GM19328 (cell line): ENCODE measurements around the gene RXRA.

Experiments
- ATAC-seq: cut with Tn5 transposase; IDR thresholded peaks from one replicate; pipeline ENCODE4 v1.9.1; 2021; ENCODE audit warnings: mild to moderate bottlenecking, moderate library complexity; ENCODE audit not compliant: unreplicated experiment

The RXRA gene

GRCh38 chr9:134336228-134336627 lies 10.0 kb downstream of the RXRA start:
- ATAC-seq, result no peak

GRCh38 chr9:134336924-134337323 lies 10.7 kb downstream of the RXRA start:
- ATAC-seq, result no peak

DNA sequence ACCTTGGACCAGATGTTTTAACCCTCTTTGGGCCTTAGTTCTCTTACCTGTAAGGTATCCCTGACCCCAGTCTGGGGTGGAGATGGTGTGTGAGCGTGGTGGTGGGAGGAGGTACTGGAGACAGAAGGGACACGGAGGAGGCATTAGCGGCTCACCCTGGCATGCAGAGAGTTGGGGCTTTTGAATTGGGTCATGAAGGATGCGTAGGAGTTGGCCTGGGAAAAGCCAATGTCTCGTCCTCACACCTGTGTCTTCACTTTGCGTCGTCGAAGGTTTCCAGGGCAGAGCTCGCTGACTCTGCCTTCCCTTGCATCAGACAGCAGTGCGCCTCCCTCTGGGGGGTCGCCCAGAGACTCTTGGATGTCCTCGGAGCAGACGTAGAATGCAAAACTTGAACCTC lies 11.2 kb downstream of the RXRA start:
- no peak for ATAC-seq

DNA sequence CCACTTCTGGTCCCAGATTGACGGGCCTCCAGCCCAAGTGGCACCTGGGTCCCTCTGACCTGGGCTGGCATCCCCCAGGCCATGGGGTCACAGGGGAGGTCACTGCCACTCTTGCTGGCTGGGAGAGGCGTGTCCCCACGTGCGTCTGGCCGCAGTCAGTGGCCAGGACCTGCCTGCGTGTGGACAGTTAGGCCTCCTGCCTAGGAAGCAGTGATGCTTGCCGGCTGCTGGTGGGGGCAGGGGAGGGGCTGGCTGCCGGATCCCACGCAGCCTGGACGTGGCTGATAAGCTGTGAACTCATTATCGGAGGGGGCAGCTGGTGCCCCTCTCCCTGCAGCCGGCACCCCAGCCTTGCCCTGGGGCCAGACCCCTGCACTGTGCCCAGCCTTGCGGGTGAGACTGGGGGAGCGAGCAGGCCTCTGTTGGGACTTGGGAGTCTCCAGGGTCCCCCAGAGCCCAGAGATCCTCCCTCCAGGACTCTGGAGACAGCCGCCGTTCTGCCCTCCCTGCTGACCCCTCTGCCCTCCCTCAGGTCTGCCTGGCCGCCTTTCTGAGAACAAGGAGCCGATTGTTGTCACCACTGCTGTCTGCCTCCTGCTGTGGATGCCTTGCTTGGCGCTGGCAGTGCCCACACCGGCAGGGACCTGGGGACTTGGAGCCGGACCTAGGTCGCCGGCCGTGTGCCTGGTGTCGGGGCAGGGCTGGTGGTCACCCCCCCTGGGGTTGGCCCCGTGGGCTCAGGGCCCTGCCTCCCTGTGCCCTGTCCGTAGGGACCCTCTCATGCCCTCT lies 12.3 kb downstream of the RXRA start:
- no peak for ATAC-seq

GRCh38 chr9:134339183-134339806 lies 13.0 kb downstream of the RXRA start:
- ATAC-seq, result no peak

- ATAC-seq, result no peak
These were observed 14.4 kb downstream of the RXRA start for GRCh38 chr9:134340475-134341160.

DNA sequence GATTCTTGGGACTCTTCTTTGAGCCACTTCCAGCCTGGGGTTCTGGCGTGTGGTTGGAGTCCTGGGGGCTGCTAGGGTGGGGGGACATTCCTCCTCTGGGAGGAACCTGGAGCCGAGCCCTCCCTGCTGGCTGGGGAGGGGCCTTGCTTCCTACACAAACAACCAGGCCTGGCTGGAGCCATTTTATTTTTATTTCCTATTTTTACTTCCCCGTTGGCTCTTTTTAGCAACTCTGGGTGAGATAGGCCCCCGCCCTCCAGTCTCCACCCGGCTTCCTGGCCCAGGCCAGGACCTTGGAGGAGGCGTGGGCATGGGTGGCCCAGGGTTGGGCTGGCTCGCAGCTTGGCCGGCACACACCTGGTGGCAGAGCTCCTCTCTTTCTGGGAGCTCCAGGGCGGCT lies 15.1 kb downstream of the RXRA start:
- ATAC-seq, result no peak

DNA sequence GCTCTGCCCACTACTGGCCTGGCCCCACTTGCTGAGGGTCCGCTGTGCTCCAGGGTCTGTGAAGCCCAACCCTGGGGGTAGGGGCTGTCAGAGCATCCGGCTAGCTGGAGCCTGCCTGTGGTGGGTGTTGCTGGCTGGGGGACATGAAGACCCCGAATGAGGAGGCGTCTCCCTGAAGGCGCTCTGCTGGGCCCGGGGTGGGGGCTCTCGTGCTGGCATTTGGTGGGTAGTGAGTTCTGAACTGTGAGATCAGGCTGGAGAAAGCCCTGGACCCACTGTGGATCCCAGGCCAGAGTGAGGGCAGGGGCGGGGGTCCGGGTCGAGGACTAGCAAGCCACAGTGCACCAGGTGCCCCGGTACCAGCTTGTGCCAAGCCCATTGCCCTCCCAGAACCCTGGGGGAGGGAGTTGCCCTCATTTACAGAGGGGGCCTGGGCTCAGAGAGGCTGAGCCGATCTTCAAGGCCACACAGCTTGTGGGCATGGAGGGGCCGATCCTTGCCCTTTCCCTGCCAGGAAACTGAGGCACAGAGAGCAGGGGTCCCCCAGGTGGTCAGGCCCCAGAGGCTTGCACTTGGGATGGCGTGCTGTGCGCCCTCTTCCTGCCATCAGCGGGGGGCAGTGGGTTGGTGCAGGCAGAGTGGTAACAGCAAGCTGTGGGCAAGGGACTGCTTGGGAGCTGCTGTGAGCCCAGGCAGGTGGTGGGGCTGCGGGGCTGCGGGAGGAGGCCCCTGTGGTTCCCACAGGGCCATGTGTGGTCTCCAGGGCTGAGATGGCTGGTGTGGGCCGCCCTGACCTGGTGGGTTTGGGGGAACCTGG lies 15.9 kb downstream of the RXRA start:
- no peak for ATAC-seq

DNA sequence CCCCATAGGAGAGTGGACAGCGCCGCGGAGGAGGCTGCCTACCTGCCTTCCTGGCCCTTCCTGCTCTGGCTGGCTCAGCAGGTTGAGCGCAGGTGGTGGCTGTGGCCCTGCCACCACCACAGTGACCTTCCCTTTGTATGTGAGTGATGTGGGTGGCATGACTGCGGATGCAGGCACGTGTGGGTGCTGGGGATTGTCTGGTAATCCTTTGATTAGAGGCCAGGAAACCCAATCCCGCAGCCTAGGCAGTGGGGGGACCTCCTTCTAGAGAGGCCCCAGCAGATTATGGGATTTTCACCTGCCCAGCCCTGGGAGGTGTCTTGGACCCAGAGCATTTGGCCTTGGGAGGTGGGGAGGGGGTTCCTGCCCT lies 16.5 kb downstream of the RXRA start:
- no peak for ATAC-seq

DNA sequence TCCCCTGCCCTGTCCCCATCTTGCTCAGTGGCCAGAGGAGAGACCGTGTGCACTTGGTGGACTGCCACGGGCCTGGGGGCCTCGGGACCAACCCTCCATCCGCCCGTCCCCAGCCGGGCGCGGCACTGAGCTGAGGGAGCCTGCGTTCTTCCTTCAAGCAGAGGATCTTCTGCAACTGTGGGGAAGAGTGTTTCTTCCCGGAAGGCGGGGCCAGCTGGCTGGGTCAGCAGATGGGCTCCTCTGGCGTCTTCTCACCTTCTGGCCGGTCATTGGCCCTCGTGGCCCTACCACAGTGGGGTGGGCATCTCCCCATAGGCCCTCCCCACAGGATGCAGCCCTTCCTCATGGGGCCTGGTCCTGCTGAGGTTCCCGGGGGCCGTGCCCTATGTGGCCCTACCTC lies 17.4 kb downstream of the RXRA start:
- ATAC-seq, result no peak

DNA sequence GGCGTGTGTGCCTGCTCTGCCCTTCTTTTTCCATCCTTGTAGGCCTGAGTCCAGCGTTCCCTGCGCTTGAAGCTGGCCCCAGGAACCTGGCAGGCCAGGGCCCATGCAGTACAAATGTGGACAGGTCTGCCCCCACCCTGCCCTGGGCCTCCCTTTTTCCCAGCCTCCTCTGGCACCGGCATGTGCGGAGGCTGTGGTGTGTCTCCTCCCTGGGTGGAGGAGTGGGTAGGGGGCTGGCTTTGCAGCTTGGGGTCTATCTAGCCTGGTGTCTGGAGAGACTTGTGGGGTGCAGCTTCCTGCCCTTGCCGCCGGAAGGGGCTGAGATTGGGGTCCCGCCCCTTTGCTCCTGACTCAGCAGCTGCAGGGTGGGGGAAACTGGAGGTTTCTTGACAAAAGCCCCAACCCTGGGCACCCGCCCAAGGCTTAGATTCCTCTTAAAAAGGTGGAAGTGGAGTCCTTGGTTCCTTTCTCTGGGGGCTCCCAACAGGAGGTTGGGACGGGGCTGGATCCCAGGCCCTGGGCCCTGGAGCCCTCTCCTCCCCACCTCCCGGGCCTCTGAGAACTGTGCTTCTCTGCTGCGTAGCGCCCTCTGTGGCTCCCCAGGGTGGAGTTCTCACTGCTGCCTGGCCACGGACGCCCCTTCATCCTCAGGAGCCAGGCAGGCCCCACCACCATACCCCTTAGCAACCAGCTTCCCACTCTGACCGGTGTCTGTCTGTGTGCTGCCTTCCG lies 18.0 kb downstream of the RXRA start:
- no peak for ATAC-seq

- no peak for ATAC-seq
These were observed 18.6 kb downstream of the RXRA start for GRCh38 chr9:134344800-134345310.

DNA sequence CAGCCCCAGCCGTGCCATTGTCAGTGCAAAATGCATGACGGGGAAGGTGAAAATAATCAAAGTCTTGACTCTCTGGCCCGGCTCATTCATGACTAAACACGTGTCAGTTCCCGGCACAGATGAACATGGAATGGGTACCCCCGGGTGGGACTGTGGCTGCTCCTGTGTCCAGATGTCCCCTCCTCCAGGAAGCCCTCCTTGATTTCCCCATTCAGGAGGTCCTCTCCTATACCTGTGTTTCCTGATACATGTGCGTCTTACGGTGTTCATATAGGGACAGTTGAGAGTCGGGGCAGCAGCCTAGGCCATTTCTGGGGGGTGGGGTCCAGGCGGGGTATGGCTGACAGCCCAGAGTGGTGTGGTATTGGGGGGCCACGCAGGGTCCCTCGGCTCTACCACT lies 19.5 kb downstream of the RXRA start:
- no peak for ATAC-seq

DNA sequence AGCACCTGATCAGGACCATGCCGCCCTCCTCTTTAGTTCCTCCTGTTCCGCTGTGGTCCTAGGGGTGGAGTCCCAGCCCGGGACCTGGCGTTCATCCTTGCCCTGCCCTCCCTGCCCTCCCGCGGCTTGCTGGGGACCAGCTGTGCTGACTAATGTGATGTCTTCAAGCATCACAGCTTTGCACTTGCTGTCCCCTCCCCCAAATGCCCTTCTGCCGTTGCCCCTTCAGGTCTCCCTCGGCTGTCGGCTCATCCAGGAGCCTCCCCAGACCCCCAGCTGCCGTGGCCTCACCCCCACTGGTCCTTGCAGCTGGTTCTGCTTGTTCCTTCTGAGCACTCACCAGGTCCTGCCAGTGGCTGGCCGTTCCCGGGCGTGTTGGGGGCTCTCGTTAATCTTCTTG lies 19.9 kb downstream of the RXRA start:
- ATAC-seq, result no peak

GRCh38 chr9:134346840-134347583 lies 20.8 kb downstream of the RXRA start:
- no peak for ATAC-seq

DNA sequence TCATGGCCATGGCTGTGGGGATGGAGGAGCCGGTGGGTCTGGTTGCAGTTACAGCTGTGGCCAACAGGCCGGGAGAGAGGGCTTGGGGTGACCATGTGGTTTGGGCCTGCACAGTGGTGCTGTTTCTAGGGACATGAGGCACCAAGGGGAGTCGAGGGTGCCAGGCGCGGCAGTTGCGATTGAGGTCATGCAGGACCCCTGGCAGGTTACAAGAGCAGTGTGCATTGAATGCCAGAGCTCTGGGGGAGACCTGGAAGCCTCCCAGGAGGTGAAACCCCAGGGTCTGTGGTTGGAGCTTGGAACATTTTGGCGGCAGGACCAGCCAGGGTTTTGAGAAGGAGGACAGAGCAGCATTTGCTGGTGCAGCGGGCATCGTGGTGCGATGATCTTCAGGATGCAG lies 21.7 kb downstream of the RXRA start:
- ATAC-seq, result no peak

DNA sequence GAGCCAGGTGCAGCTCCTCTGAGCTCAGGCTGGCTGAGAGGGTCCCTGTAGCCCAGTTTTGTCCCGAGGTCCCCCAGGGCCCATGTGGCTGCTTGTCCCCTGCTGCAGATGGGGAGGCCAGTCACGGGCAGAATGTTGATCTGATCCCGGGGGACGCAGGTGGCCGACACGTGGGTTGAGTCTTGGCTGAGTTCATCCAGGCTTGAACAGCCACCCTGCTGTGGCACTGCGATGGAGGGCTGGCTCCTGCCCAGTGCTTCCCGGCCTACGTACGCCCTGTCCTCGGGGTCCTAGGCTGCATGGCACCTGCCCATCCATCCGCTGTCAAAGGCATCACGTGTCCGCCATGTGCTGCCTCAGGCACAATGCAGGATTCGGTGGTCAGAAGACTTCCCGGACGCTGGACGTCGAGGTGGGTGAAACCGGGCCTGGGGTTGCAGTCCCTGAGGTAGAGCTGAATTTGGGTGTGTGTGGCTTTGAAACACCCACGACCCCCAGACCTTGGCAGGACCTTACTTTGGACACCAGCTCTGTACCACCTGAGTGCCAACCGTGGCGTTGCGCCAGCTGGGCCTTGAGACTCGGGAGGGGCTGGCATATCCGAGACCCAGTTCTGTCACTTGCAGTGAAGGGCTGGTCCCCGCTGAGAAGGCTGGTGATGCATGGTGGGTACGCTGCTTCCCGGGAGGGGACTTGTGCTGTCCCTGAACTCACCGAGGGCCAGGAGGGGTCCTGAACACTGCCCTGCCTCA lies 22.3 kb downstream of the RXRA start:
- no peak for ATAC-seq

DNA sequence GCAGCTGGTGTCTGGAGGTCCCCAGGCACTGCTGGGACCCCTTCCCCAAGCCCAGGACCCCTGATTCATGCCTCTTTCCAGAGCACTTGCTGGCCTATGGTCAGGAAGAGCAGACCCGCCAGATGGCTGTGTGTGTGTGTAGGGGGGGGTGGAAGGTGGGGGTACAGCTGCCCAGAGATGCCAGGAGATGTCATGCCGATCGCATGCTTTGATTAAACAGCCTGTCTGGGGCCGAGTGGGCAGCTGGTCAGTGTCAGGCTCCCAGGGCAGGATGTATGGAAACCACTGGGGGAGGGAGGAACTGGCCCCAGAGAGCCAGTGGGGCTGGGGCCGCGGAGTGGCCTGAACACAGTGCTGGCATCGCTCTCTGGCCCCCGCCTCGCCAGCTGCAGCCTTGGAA lies 23.7 kb downstream of the RXRA start:
- ATAC-seq, result no peak

GRCh38 chr9:134350416-134350994 lies 24.2 kb downstream of the RXRA start:
- no peak for ATAC-seq
